Peyer's patch (tissue), 4 donors: ENCODE data around the gene SEMA3A. TPM values are rescaled to one million over a fixed set of nuclear protein-coding genes. Genes with fewer than 3 reads are reported as not detected.
A peak's percentile ranks its signal among the peaks of the same experiment; 100 is the strongest.

ENCODE experiments used
- DNase-seq, 3 donors: peaks; one replicate each; pipeline ENCODE4 v3.0.0-alpha.2; 2017 to 2019
- H3K27ac ChIP-seq, 4 donors: fragments of 200-600 bp; sonication (generic); one replicate each; pipeline ENCODE4 v1.5.1; 2016 to 2019
- H3K27me3 ChIP-seq, 2 donors: fragments of 200-600 bp; sonication (generic); one replicate each; pipeline ENCODE4 v1.5.1; 2019
- H3K36me3 ChIP-seq, 3 donors: fragments of 200-600 bp; sonication (generic); one replicate each; pipeline ENCODE4 v1.5.1; 2016 to 2019
- H3K4me1 ChIP-seq, 4 donors: fragments of 200-600 bp; sonication (generic); one replicate each; pipeline ENCODE4 v1.5.1; 2016 to 2019
- H3K4me3 ChIP-seq, 4 donors: fragments of 200-600 bp; sonication (generic); 1 replicate in 3 of 4; 2 replicates in 1 of 4; pipeline ENCODE4 v1.5.1; 2016 to 2019; ENCODE audit warnings: mild to moderate bottlenecking in 1 of 4
- H3K9me3 ChIP-seq, 4 donors: fragments of 200-600 bp; sonication (generic); one replicate each; pipeline ENCODE4 v1.5.1; 2016 to 2019; ENCODE audit warnings: mild to moderate bottlenecking in 1 of 4
- CTCF ChIP-seq, 6 experiments: fragments of 450-650 bp in 4 of 6; fragments of 200-600 bp in 2 of 6; sonication (generic) in 1 of 6; IDR thresholded peaks; one replicate each; pipeline ENCODE4 v1.5.1; 2017 to 2019; ENCODE audit warnings: antibody characterized with exemption in 6 of 6, mild to moderate bottlenecking in 3 of 6, moderate library complexity in 1 of 6
- POLR2A ChIP-seq, 2 donors: fragments of 450-650 bp; IDR thresholded peaks; one replicate each; pipeline ENCODE4 v1.5.1; 2017; ENCODE audit warnings: antibody characterized with exemption in 2 of 2, mild to moderate bottlenecking in 2 of 2, moderate library complexity in 2 of 2
- total RNA-seq, 4 donors: library from RNA; depleted of rRNA; stranded (reverse); fragments of >200 nt; gene quantifications; one replicate each; pipeline ENCODE4 v1.1.0, GENCODE V29; 2016

The SEMA3A gene
- total RNA-seq, 4 donors from 2014 or later, result 1.3 to 12.4 (median 3.8) TPM

- no peaks in the 10 kb centered on the region for H3K27me3 ChIP-seq
- H3K9me3 ChIP-seq, result no peaks in the 10 kb centered on the region
- no peak overlapping the region for H3K4me3 ChIP-seq
- no peak overlapping the region for H3K27ac ChIP-seq
- TF ChIP-seq POLR2A (IDR thresholded peaks at IDR 0.05) (no peak), CTCF (IDR thresholded peaks at IDR 0.05) (no peak)
- DNase-seq, result no peak
- no peaks in the 10 kb centered on the region for H3K36me3 ChIP-seq
- H3K4me1 ChIP-seq, result no peaks in the 10 kb centered on the region
These were observed 230.3 kb downstream of the SEMA3A start for GRCh38 chr7:83964318-83964717.

GRCh38 chr7:83957333-83957732, 237.3 kb downstream of the SEMA3A start:
- Histone ChIP-seq H3K27ac (no peak overlapping the region), H3K36me3 (no peaks in the 10 kb centered on the region), H3K27me3 (no peaks in the 10 kb centered on the region), H3K4me3 (no peak overlapping the region), H3K4me1 (no peaks in the 10 kb centered on the region), H3K9me3 (no peaks in the 10 kb centered on the region)
- DNase-seq, result no peak
- TF ChIP-seq POLR2A (IDR thresholded peaks at IDR 0.05) (no peak), CTCF (IDR thresholded peaks at IDR 0.05) (no peak)

GRCh38 chr7:83956104-83956503, 238.5 kb downstream of the SEMA3A start:
- H3K4me1 ChIP-seq, result no peaks in the 10 kb centered on the region
- no peaks in the 10 kb centered on the region for H3K27me3 ChIP-seq
- H3K36me3 ChIP-seq, result no peaks in the 10 kb centered on the region
- TF ChIP-seq CTCF (IDR thresholded peaks at IDR 0.05) (no peak), POLR2A (IDR thresholded peaks at IDR 0.05) (no peak)
- no peak overlapping the region for H3K4me3 ChIP-seq
- H3K27ac ChIP-seq, result no peak overlapping the region
- DNase-seq, result no peak
- no peaks in the 10 kb centered on the region for H3K9me3 ChIP-seq

GRCh38 chr7:83952236-83952635, 242.4 kb downstream of the SEMA3A start:
- no peak for DNase-seq
- Histone ChIP-seq H3K9me3 (no peaks in the 10 kb centered on the region), H3K4me1 (no peaks in the 10 kb centered on the region), H3K36me3 (no peaks in the 10 kb centered on the region), H3K4me3 (no peak overlapping the region), H3K27ac (no peak overlapping the region), H3K27me3 (no peaks in the 10 kb centered on the region)
- TF ChIP-seq POLR2A (IDR thresholded peaks at IDR 0.05), result no peak
- TF ChIP-seq CTCF (IDR thresholded peaks at IDR 0.05), result no peak

GRCh38 chr7:83947260-83947659, 247.3 kb downstream of the SEMA3A start:
- Histone ChIP-seq H3K36me3 (no peaks in the 10 kb centered on the region), H3K4me1 (no peaks in the 10 kb centered on the region), H3K4me3 (no peak overlapping the region), H3K27ac (no peak overlapping the region), H3K27me3 (no peaks in the 10 kb centered on the region), H3K9me3 (no peaks in the 10 kb centered on the region)
- DNase-seq, result no peak
- TF ChIP-seq POLR2A (IDR thresholded peaks at IDR 0.05) (no peak), CTCF (IDR thresholded peaks at IDR 0.05) (peak in 1 of 6 experiments; percentile 6)

GRCh38 chr7:83946801-83947200, 247.8 kb downstream of the SEMA3A start:
- Histone ChIP-seq H3K27me3 (no peaks in the 10 kb centered on the region), H3K9me3 (no peaks in the 10 kb centered on the region), H3K27ac (no peak overlapping the region), H3K4me3 (no peak overlapping the region), H3K36me3 (no peaks in the 10 kb centered on the region), H3K4me1 (no peaks in the 10 kb centered on the region)
- DNase-seq, result no peak
- TF ChIP-seq CTCF (IDR thresholded peaks at IDR 0.05), result no peak
- TF ChIP-seq POLR2A (IDR thresholded peaks at IDR 0.05), result no peak
